ENCODE measurements around the gene ZBTB7B. TPM values are rescaled to one million over a fixed set of nuclear protein-coding genes. Genes with fewer than 3 reads are reported as not detected.
"Not testable (repeated sequence)": the region's sequence is repeated elsewhere in the genome, so short reads cannot be mapped to it uniquely, and the experiment has no call there.

ZBTB7B gene
- total RNA-seq, 1 experiment from 2014 or later: 22.2 TPM

DNA sequence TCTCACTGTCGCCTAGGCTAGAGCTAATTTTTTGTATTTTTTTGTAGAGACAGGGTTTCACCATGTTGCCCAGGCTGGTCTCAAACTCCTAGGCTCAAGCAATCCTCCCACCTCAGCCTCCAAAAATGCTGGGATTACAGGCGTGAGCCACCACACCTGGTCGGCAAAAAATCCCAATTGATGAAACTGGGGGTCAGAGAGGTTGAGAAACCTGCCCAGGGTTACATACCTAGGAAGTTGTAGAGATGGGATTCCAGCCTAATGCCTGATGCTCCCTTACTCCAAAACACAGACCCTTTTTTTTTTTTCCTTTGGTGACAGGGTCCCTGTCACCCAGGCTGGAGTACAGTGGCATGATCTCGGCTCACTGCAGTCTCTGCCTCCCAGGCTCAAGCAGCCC is 15.9 kb upstream of the ZBTB7B start:
- DNase-seq (ENCODE audit: low read depth): not testable (repeated sequence)

DNA sequence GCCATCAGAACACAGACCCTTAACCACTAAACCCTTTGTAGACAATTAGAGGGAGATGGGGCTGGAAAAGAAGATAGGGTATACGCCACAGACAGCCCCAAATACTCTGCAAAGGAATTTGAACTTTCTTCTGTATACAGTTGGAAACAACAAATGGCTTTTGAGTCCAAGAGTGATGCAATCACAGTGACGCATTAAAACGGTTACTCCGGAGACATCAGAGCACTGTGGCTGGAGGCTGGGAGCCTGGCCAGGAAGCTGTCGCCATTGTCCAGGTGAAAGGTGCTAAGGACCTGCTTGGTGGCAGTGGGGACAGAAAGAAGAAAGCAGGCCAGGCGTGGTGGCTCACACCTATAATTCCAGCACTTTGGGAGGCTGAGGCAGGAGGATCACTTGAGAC is 15.3 kb upstream of the ZBTB7B start:
- DNase-seq (ENCODE audit: low read depth): no peak

DNA sequence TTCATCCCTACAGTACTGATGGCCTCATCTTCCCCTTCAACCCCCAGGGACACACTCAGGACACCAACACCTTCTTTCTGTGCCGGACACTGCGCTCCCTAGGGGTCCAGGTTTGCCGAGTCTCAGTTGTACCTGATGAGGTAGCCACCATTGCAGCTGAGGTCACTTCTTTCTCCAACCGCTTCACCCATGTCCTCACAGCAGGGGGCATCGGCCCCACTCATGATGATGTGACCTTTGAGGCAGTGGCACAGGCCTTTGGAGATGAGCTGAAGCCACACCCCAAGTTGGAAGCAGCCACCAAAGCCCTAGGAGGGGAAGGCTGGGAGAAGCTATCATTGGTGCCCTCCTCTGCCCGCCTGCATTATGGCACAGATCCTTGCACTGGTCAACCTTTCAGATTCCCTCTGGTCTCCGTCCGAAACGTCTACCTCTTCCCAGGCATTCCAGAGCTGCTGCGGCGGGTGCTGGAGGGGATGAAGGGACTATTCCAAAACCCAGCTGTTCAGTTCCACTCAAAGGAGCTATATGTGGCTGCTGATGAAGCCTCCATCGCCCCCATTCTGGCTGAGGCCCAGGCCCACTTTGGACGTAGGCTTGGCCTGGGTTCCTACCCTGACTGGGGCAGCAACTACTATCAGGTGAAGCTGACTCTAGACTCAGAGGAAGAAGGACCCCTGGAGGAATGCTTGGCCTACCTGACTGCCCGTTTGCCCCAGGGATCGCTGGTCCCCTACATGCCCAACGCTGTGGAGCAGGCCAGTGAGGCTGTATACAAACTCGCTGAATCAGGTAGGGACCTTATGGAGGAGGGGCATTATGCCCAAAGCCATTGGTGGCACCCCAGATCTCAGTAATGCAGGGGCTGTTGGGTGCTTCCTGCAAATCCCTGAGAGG is 14.3 kb upstream of the ZBTB7B start:
- DNase-seq (ENCODE audit: low read depth): no peak

DNA sequence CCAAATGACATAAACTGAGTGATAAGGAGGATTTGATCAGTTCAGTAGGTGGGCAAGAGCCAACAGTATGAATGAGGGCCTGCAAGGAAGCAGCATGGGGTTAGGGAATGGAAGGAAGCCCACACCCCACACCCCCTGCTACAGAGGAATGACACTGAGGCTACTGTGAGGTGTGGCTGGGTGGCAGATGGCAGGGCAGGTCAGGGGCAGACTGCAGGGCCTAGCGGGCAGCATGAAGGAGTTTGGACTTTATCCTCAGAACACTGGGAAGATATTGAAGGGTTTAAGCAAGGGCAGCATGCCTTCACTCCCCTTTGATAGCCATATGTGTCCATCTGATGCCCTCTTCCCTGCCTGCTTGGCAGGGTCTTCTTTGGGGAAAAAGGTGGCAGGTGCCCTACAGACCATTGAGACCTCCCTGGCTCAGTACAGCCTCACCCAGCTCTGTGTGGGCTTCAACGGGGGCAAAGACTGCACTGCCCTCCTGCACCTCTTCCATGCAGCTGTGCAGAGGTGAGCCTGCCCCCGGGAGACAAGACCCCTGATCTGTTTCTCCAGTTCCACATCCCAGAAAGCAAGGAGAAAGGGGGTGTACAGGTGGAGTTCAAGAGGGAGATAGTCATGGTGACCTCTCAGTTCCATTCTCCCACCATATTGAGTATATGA is 13.3 kb upstream of the ZBTB7B start:
- no peak for DNase-seq (ENCODE audit: low read depth)

DNA sequence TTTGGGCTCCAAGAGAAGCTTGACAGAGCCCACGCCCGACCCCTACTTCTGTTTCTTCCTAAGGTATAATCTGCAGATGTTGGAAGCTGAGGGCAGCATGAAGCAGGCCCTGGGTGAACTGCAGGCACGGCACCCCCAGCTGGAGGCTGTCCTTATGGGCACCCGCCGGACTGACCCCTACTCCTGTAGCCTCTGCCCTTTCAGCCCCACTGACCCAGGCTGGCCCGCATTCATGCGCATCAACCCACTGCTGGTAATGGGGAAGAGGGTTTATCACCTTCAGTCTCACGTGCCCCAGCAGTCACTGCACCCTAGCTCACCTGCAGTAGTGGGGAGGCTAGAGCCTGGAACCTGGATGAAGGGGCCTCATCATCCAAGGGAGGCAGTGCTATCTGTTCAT is 12.3 kb upstream of the ZBTB7B start:
- DNase-seq (ENCODE audit: low read depth): no peak

DNA sequence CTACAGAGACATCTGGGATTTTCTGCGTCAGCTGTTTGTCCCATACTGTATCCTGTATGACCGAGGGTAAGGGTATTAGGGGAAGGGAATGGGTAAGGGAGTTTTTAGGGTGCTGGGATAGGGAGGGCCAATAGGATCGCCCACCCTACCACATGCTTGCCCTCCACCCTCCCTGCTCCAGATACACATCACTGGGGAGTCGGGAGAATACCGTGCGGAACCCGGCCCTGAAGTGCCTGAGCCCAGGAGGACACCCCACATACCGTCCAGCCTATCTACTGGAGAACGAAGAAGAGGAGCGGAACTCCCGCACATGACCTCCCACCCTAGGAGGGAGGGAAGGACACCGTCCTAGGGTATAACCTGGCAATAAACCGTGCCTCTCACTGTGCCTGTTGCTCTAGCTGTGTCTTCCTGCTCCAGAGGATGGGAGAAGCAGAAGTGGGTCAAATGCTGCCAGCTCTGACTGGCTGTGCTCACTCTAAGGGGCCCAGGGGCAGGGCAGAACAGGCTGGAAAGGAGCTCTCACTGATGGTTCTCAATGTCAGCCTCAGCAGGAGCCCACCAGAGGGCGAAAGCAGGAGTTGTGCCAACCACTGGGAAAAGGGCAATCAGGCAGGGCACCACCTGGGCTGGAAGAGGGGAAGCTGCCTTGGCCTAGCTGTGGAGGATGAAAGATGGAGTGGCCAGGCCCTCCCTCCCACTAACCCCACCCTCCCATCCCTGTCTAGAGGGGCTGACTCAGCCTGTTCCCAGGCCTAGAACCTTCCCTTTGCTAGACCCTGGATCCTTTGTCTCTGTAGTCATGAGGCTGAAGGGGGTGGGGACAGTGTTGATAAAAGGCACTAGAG is 9.7 kb upstream of the ZBTB7B start:
- peak; percentile 69 for DNase-seq (ENCODE audit: low read depth)

DNA sequence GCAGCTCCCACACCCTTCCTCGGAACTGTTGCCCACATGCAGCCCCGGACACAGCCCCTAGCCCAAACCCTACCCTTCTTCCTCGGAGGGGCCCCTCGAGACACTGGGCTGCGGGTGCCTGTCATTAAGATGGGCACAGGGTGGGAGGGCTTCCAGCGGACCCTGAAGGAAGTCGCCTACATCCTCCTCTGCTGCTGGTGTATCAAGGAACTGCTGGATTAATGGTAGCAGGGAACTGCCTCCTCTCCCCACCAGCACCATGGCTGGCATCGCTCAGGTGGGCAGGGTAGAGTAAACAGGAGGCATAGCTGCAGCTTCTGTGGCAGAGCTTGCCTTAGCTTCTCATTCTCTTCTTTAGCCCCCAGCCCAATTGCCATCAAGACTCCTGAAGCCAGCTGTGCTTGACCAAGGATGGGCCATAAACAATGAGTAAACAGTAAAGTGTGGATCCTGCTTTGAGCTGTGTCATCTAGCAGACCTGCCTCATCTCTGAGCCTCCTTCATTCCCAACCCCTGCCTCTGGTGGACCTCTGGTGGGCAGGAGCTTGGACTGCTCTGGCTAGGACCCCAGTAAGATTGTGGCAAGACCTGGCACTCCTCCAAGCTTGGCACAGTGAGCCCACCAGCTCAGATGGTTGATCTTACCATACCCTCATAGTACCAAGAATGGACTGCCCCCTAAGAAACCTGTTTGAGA is 8.9 kb upstream of the ZBTB7B start, which contains the start of gene LENEP:
Gene LENEP (plus strand): TSS at position 15 of the 697 bp plus-strand sequence. CDS start 22 bp downstream, at position 37.
- no peak for DNase-seq (ENCODE audit: low read depth)

DNA sequence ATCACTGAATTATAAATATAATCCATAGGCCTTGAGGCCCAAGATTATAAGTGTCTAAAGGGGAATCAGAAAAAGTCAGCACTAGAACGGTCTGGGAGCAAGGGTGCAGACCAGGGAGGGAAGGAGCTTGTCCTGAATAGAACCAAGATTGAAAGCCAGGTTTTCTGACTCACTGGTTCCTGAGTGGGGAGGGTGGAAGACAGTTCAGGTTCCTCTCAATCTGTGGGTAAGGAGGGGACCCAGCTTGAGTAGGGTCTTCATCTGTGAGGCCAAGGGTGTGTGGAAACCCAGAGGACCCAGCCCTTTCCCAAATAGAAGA is 8.4 kb upstream of the ZBTB7B start:
- no peak for DNase-seq (ENCODE audit: low read depth)

DNA sequence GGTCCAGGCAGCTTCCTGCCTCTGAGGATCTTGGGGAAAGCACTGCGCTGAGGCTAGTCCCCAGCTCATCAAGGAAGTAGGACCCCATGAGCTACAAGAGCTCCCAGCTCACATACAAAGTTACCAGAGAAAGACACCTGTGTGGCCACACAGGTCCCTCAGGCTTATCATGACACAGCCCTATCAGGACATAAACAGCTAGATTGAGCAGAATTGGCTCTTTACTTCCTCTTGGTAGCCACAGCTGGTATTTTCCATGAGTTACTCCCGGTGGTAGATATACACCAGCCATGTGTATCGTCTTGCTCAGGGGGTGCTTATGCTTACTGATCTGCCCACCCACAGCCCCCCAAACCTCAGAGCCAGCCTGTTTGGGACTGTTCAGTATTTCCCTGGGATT is 8.0 kb upstream of the ZBTB7B start:
- DNase-seq (ENCODE audit: low read depth): no peak

DNA sequence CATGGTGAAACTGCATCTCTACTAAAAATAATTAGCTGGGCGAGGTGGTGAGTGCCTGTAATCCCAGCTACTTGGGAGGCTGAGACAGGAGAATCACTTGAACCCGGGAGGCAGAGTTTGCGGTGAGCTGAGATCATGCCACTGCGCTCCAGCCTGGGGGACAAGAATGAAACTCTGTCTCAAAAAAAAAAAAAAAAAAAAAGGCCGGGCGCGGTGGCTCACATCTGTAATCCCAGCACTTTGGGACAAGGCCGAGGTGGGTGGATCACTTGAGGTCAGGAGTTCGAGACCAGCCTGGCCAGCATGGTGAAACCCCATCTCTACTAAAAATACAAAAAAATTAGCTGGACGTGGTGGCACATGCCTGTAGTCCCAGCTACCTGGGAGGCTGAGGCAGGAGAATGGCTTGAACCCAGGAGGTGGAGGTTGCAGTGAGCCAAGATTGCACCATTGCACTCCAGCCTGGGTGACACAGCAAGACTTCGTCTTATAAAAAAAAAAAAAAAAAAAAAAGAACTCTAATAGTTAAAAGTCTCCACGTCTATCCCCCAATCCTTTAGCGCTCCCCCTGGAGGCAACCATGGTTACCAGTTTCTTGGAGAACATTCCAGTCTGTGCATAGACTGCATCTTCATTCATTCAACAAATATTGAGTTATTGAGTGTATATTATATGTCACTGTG is 7.2 kb upstream of the ZBTB7B start:
- peak; percentile 69 for DNase-seq (ENCODE audit: low read depth)

DNA sequence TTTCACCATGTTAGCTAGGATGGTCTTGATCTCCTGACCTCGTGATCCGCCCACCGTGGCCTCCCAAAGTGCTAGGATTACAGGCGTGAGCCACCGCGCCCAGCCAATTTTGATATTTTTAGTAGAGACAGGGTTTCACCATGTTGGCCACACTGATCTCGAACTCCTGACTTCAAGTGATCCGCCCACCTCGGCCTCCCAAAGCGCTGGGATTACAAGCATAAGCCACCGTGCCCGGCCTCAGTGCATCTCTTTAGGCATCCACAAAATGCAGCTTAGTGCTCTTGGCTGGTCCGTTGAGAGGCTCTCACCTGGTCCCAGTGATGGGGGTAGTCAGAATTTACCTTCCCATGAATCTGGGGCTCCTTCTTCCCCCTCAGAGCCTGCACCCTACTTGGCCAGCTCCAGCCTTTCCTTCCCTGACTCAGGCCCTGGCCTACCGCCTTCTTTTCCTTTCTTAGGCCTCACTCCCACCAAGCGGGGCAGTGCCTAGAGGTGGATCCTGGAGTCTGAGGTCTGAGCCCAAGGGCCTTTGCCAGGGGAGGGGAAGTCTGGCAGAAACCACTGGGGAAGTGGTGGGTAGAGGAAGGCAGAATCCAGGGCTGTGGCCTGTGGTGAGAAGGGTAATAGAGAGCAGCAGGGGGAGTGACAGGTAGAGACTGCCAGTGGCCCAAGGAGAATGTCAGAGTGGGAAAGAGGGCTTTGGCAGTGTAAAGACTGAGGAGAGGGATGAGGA is 5.5 kb upstream of the ZBTB7B start:
- DNase-seq (ENCODE audit: low read depth): no peak

DNA sequence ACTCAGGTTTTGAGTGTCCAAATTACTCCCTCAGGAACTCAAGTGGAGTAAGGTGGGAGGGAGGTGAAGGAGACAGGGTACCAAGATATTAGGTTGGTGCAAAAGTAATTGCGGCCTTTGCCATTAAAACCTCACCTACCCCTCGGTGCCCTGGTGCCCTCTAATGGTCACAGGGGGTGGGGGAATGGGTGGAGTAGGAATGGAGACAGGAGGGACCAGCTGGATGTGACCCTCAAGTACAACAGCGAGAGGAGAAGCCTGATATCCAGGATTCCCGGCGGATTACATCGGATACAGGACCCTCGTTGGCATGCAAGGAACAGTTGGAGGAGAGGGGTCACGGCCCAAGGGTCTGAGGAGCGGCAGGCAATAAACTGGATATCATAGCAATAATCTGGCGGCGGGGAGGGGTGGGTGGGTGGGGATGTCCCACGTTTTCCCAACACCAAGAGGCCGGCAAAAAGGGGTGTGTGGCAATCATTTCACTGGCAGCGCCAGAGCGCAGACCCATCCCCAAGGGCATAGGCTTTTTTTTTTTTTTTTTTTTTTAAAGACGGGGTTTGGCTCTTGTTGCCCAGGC is 4.3 kb upstream of the ZBTB7B start:
- DNase-seq (ENCODE audit: low read depth): no peak

DNA sequence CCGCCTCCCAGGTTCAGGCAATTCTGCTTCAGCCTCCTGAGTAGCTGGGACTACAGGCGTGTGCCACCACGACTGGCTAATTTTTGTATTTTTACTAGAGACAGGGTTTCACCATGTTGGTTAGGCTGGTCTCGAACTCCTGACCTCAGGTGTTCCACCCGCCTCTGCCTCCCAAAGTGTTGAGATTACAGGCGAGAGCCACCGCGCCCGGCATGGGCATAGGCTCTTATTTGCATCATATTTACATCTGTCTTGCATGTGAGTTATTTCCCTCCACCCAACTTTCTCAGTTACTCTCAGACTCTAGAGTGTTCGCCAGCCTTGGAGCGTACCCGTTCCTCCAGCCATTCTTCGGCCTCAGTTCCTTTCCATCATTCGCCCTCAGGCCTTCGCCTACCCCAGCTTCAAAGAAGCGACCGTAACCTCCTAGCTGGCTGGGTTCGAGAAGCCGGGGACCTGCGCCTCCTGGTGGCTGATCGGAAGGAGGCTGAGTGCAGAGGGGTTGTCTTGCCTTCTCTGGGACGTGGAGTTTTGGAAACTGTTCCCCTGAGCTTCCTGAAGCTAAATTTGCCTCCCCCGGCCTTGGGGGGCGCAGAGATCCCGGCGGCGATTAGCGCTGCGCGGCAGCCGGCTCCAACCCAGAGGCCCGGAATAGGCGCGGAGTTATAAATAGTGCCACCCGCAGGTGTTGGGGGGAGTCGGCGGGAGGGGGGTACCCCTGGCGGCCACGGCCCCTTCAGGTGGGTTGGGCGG is 3.6 kb upstream of the ZBTB7B start:
- no peak for DNase-seq (ENCODE audit: low read depth)

DNA sequence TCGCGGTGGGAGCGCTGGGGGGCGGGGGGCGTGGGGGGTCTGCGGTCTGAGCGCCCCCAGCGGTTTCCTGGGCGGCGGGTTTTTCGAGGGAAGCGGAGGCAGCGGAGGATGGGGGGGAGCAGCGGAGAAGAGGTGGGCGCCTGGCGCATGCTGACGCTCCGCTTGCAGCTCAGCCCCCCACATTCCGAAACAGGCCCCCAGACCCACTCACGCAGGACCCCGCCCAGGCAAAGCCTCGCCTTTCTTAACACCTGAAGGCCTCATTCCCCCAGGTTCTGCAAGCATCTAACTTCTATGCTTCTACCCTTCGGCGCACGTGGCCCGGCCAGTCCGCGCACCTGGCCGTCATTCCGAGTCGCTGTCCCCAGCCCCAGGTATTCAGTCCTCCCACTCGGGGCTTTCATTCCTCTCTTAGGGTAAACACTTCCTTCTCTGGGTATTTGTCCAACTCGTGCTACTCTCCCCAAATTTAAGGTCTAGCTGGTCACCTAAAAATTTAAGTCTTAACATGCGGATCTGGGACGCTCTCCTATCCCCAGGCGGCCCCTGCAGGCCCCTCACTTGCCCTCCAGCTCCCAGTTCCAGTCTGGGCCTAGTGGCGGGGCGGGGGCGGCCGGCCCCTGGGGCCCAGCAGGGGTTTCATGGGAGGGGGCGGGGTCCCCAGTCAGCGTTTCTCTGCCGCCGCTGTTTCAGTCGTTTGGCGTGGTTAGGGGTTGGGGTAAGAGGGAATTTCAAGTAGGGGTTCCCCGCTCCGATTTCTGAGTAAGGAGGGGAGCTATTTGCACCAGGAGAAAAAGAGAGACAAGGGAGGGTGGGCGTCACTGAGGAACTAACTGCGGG is 2.8 kb upstream of the ZBTB7B start:
- no peak for DNase-seq (ENCODE audit: low read depth)

DNA sequence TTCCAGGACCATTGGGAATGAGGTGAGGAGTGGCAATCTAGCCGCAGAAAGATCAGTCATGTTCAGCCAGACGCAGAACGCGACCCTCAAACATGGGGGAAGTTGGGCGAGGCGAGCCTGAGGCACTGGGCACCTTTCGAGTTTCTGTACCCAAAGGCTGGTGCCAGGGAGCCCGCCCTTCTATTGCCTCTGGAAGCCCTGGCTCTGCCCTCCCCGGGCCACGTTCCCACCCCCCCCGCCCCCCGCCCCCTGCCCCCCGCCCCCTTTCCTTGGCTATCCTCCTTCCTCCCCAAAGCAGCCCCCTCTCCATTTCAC is 2.2 kb upstream of the ZBTB7B start:
- DNase-seq (ENCODE audit: low read depth): no peak

DNA sequence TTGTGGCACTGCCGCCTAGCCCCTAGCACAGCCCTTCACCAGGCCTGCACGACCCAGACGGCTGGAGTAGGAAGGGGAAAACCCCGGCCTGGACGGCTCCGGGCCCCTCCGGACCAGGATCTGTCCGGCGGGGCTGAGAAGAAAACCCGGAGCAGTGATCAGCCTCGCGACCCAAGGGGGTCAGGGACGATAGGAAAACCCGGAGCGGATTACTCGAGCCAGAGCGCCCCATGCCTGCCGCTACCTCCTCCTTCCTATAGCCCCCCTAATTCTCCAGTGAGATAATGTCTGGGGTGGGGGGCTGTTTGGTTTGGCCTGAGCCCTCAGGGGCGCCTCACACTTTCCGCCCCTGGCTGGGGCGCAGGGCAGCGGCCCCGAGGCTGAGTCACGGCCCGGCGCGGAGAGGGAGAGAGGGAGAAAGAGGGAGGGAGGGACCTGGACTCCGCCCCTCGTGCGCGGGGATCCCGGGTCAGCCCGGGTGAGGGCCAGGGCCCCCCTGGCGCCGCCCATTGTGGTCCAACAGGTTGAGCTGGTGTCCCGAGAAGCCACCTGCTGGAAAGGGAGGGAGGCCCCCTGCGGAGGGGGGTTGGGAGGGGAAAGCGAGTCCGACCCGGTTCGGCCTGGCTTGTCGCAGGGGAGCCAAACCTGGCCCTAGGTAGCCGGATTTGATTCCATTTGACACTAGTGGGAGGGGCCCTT is 1.7 kb upstream of the ZBTB7B start:
- peak; percentile 86 for DNase-seq (ENCODE audit: low read depth)

DNA sequence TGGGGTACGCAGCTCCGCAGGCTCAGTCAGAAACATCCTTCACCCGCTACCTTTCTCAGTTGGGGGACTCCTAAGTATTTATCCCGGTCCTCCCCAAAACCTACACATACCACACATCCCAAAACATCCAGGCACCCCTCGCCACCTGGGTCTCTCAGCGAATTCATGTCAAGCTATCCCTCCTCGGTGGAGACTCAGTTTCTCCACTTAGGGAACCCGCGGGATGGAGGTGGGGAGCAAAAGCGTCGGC is 1.3 kb upstream of the ZBTB7B start:
- no peak for DNase-seq (ENCODE audit: low read depth)
